Stomach (tissue), 9 donors: Measurements from ENCODE around the gene PCSK7. TPM values are rescaled to one million over a fixed set of nuclear protein-coding genes. Genes with fewer than 3 reads are reported as not detected.

Experiments used
- DNase-seq, 2 donors: peaks; one replicate each; pipeline versions ENCODE4 v3.0.0 to v3.0.0-alpha.2; 2013 to 2019
- H3K27ac ChIP-seq, 5 donors: fragments of 200-600 bp in 4 of 5; sonication (generic) in 4 of 5; one replicate each; pipeline ENCODE4 v1.5.1; 2013 to 2019; ENCODE audit warnings: mild to moderate bottlenecking in 1 of 5, moderate library complexity in 1 of 5
- H3K27me3 ChIP-seq, 3 donors: fragments of 200-600 bp; sonication (generic); one replicate each; pipeline ENCODE4 v1.5.1; 2017 to 2019; ENCODE audit warnings: mixed run types in 1 of 3
- H3K36me3 ChIP-seq, 4 donors: fragments of 200-600 bp; sonication (generic); 1 replicate in 3 of 4; 2 replicates in 1 of 4; pipeline ENCODE4 v1.5.1; 2016 to 2019
- H3K4me1 ChIP-seq, 4 donors: fragments of 200-600 bp; sonication (generic); one replicate each; pipeline ENCODE4 v1.5.1; 2016 to 2019
- H3K4me3 ChIP-seq, 4 donors: fragments of 200-600 bp; sonication (generic) in 3 of 4; one replicate each; pipeline ENCODE4 v1.5.1; 2016 to 2019; ENCODE audit warnings: mild to moderate bottlenecking in 1 of 4
- H3K9me3 ChIP-seq, 4 donors: fragments of 200-600 bp; sonication (generic); one replicate each; pipeline ENCODE4 v1.5.1; 2016 to 2019
- CTCF ChIP-seq, 7 experiments: fragments of 450-650 bp in 4 of 7; fragments of 200-600 bp in 3 of 7; sonication (generic) in 3 of 7; IDR thresholded peaks; one replicate each; pipeline ENCODE4 v1.5.1; 2016 to 2019; ENCODE audit warnings: antibody characterized with exemption in 7 of 7, control low read depth in 2 of 7, mild to moderate bottlenecking in 1 of 7
- EP300 ChIP-seq: sonication (generic); formaldehyde crosslinking; IDR thresholded peaks from one replicate; pipeline ENCODE4 v1.6.1; 2017; ENCODE audit warnings: antibody characterized with exemption
- POLR2A ChIP-seq, 4 donors: fragments of 450-650 bp; IDR thresholded peaks; one replicate each; pipeline ENCODE4 v1.6.1; 2016; ENCODE audit warnings: antibody characterized with exemption in 4 of 4, control low read depth in 2 of 4, mild to moderate bottlenecking in 1 of 4, moderate library complexity in 1 of 4
- POLR2AphosphoS5 ChIP-seq, 3 donors: sonication (generic); formaldehyde crosslinking; IDR thresholded peaks; one replicate each; pipeline ENCODE4 v1.6.1; 2016; ENCODE audit warnings: antibody characterized with exemption in 3 of 3
- WGBS, 5 donors: extraction: QIAGEN DNeasy Blood & Tissue Kit in 3 of 5; methylation state at CpG; one replicate each; pipeline versions ENCODE4 v1.1.5 to v1.1.7; 2013 to 2018; 5-methylcytosine and 5-hydroxymethylcytosine counted together
- intact Hi-C: fragments of 100-400 bp; cut with DNase I; formaldehyde crosslinking; loops from one replicate; pipeline ENCODE4 v1.15.1; 2023; ENCODE audit warnings: low total_unique reads
- polyA plus RNA-seq, 3 donors: library from polyadenylated mRNA; stranded (reverse); fragments of 200-250 nt; gene quantifications; one replicate each; pipeline ENCODE4 v1.2.3, GENCODE V29; 2013
- total RNA-seq, 5 donors: library from RNA; depleted of rRNA; stranded (reverse); fragments of >200 nt; gene quantifications; one replicate each; pipeline versions ENCODE4 v1.1.0 to v1.2.3, GENCODE V29; 2014 to 2016
- donor health status: healthy with polysubstance abuse.
- donor health status: Bipolar disorder and iron deficiency.
- donor health status: healthy.

Gene PCSK7
- total and polyA plus RNA-seq, 8 donors: 14.1 to 232 (median 79.3) TPM

- peaks cover 54 to 86% (median 72%) of the 10 kb centered on the region in 4 donors for H3K4me1 ChIP-seq
- H3K9me3 ChIP-seq: no peaks in the 10 kb centered on the region
- peaks cover 65 to 98% (median 79%) of the 10 kb centered on the region in 4 donors for H3K36me3 ChIP-seq
- TF ChIP-seq POLR2AphosphoS5 (IDR thresholded peaks at IDR 0.05) (no peak), EP300 (no peak), POLR2A (IDR thresholded peaks at IDR 0.05) (no peak), CTCF (IDR thresholded peaks at IDR 0.05) (no peak)
- no peak for DNase-seq
- peak overlapping the region in 4 of 5 donors; percentile 83 to 88 (median 84) for H3K27ac ChIP-seq
- intact Hi-C loops: no loop called here
- 86 to 90% (median 88%) methylated on average over 13 to 14 of the region's 14 CpGs for WGBS, 5 donors
- no peak overlapping the region for H3K4me3 ChIP-seq
- H3K27me3 ChIP-seq: no peaks in the 10 kb centered on the region
Observed at GRCh38 chr11:117222991-117223740, 8.7 kb downstream of the PCSK7 start.

GRCh38 chr11:117221775-117222517, 9.9 kb downstream of the PCSK7 start:
- no peaks in the 10 kb centered on the region for H3K27me3 ChIP-seq
- no peaks in the 10 kb centered on the region for H3K9me3 ChIP-seq
- 46 to 61% (median 51%) methylated on average over 7 of the region's 7 CpGs for WGBS, 5 donors
- H3K4me1 ChIP-seq: peaks cover 59 to 98% (median 80%) of the 10 kb centered on the region in 4 donors
- peaks cover 56 to 98% (median 78%) of the 10 kb centered on the region in 4 donors for H3K36me3 ChIP-seq
- TF ChIP-seq POLR2AphosphoS5 (IDR thresholded peaks at IDR 0.05) (peak in 1 of 3 donors; percentile 66), POLR2A (IDR thresholded peaks at IDR 0.05) (no peak), EP300 (peak; percentile 5)
- peak overlapping the region; percentile 64 to 88 (median 83) for H3K27ac ChIP-seq
- DNase-seq: peak; percentile 60 to 68
- no peak overlapping the region for H3K4me3 ChIP-seq
- intact Hi-C loops: no loop called here

- peaks cover 55 to 97% (median 81%) of the 10 kb centered on the region in 4 donors for H3K4me1 ChIP-seq
- WGBS, 5 donors: 49 to 79% (median 53%) methylated on average over 7 of the region's 7 CpGs
- H3K27me3 ChIP-seq: no peaks in the 10 kb centered on the region
- H3K36me3 ChIP-seq: peaks cover 60 to 98% (median 78%) of the 10 kb centered on the region in 4 donors
- no peak overlapping the region for H3K4me3 ChIP-seq
- H3K27ac ChIP-seq: peak overlapping the region; percentile 64 to 88 (median 83)
- peak in 1 of 2 donors; percentile 70 for DNase-seq
- no peak for TF ChIP-seq CTCF (IDR thresholded peaks at IDR 0.05)
- peak in 2 of 3 donors; percentile 30 to 46 for TF ChIP-seq POLR2AphosphoS5 (IDR thresholded peaks at IDR 0.05)
- peak; percentile 3 for TF ChIP-seq EP300
- TF ChIP-seq POLR2A (IDR thresholded peaks at IDR 0.05): no peak
- intact Hi-C loops: no loop called here
- no peaks in the 10 kb centered on the region for H3K9me3 ChIP-seq
Observed at GRCh38 chr11:117220999-117221774, 10.7 kb downstream of the PCSK7 start.

GRCh38 chr11:117220568-117220967, 11.3 kb downstream of the PCSK7 start:
- no peak overlapping the region for H3K4me3 ChIP-seq
- TF ChIP-seq POLR2A (IDR thresholded peaks at IDR 0.05) (no peak), CTCF (IDR thresholded peaks at IDR 0.05) (no peak), POLR2AphosphoS5 (IDR thresholded peaks at IDR 0.05) (peak in 2 of 3 donors; percentile 72 to 80), EP300 (peak; percentile 54)
- peaks cover 49 to 96% (median 77%) of the 10 kb centered on the region in 4 donors for H3K4me1 ChIP-seq
- WGBS, 5 donors: 58 to 83% (median 65%) methylated on average over 1 to 9 of the region's 9 CpGs
- H3K9me3 ChIP-seq: no peaks in the 10 kb centered on the region
- intact Hi-C loops: no loop called here
- H3K27me3 ChIP-seq: no peaks in the 10 kb centered on the region
- H3K27ac ChIP-seq: peak overlapping the region; percentile 64 to 88 (median 83)
- peaks cover 64 to 98% (median 78%) of the 10 kb centered on the region in 4 donors for H3K36me3 ChIP-seq
- peak in 1 of 2 donors; percentile 71 for DNase-seq
